Sigmoid colon (tissue), 7 donors: ENCODE measurements around the gene CEP104. TPM values are rescaled to one million over a fixed set of nuclear protein-coding genes. Genes with fewer than 3 reads are reported as not detected.
A peak's percentile ranks its signal among the peaks of the same experiment; 100 is the strongest.

Experiments
- DNase-seq: peaks from one replicate; pipeline ENCODE4 v3.0.0-alpha.2; 2019
- H3K27ac ChIP-seq, 4 donors: fragments of 200-600 bp; sonication (generic); one replicate each; pipeline ENCODE4 v1.5.1; 2016 to 2019; ENCODE audit warnings: mild to moderate bottlenecking in 1 of 4
- H3K27me3 ChIP-seq, 3 donors: fragments of 200-600 bp; sonication (generic); one replicate each; pipeline ENCODE4 v1.5.1; 2019; ENCODE audit warnings: mild to moderate bottlenecking in 1 of 3
- H3K36me3 ChIP-seq, 4 donors: fragments of 200-600 bp; sonication (generic); one replicate each; pipeline ENCODE4 v1.5.1; 2016 to 2019
- H3K4me1 ChIP-seq, 4 donors: fragments of 200-600 bp; sonication (generic); one replicate each; pipeline ENCODE4 v1.5.1; 2017 to 2019
- H3K4me3 ChIP-seq, 4 donors: fragments of 200-600 bp; sonication (generic); one replicate each; pipeline ENCODE4 v1.5.1; 2017 to 2019; ENCODE audit warnings: mild to moderate bottlenecking in 2 of 4, moderate library complexity in 1 of 4
- H3K9me3 ChIP-seq, 4 donors: fragments of 200-600 bp in 3 of 4; sonication (generic) in 3 of 4; one replicate each; pipeline versions ENCODE4 v1.5.1 to v1.6.1; 2013 to 2019
- CTCF ChIP-seq, 4 experiments: fragments of 450-650 bp in 3 of 4; fragments of 200-600 bp in 1 of 4; IDR thresholded peaks; one replicate each; pipeline ENCODE4 v1.5.1; 2016 to 2019; ENCODE audit warnings: antibody characterized with exemption in 4 of 4, mild to moderate bottlenecking in 3 of 4, moderate library complexity in 2 of 4
- EP300 ChIP-seq, 4 donors: sonication (generic); formaldehyde crosslinking; IDR thresholded peaks; one replicate each; pipeline ENCODE4 v1.6.1; 2017; ENCODE audit warnings: antibody characterized with exemption in 4 of 4
- POLR2A ChIP-seq, 2 donors: fragments of 450-650 bp; IDR thresholded peaks; one replicate each; pipeline ENCODE4 v1.6.1; 2016; ENCODE audit warnings: antibody characterized with exemption in 2 of 2, mild to moderate bottlenecking in 2 of 2, moderate library complexity in 2 of 2
- POLR2AphosphoS5 ChIP-seq, 4 donors: sonication (generic); formaldehyde crosslinking; IDR thresholded peaks; one replicate each; pipeline ENCODE4 v1.6.1; 2017; ENCODE audit warnings: antibody characterized with exemption in 4 of 4
- WGBS, 2 donors: extraction: QIAGEN DNeasy Blood & Tissue Kit; methylation state at CpG; one replicate each; pipeline ENCODE4 v1.1.7; 2013; 5-methylcytosine and 5-hydroxymethylcytosine counted together
- intact Hi-C: fragments of 100-400 bp; cut with DNase I; formaldehyde crosslinking; loops from one replicate; pipeline ENCODE4 v1.15.1; 2023
- polyA plus RNA-seq, 3 donors: library from polyadenylated mRNA; stranded (reverse); fragments of 200-250 nt; gene quantifications; one replicate each; pipeline ENCODE4 v1.2.3, GENCODE V29; 2013
- total RNA-seq, 4 donors: library from RNA; depleted of rRNA; stranded (reverse); fragments of >200 nt; gene quantifications; one replicate each; pipeline ENCODE4 v1.1.0, GENCODE V29; 2016
- donor health status: healthy with polysubstance abuse.
- donor health status: Bipolar disorder and iron deficiency.
- donor health status: healthy.

CEP104 gene
- total and polyA plus RNA-seq, 7 donors = 12.0 to 32.5 (median 21.6) TPM

- DNase-seq = no peak
- H3K36me3 ChIP-seq = peaks cover 4 to 26% (median 16%) of the 10 kb centered on the region in 4 donors
- TF ChIP-seq POLR2A (IDR thresholded peaks at IDR 0.05) = no peak
- TF ChIP-seq POLR2AphosphoS5 (IDR thresholded peaks at IDR 0.05) = no peak
- no peak for TF ChIP-seq CTCF (IDR thresholded peaks at IDR 0.05)
- TF ChIP-seq EP300 (IDR thresholded peaks at IDR 0.05) = no peak
- intact Hi-C loops = no loop called here
- peaks cover 0 to 39% (median 32%) of the 10 kb centered on the region in 4 donors for H3K4me1 ChIP-seq
- H3K9me3 ChIP-seq = no peaks in the 10 kb centered on the region
- H3K27me3 ChIP-seq = no peaks in the 10 kb centered on the region
- no peak overlapping the region for H3K27ac ChIP-seq
- H3K4me3 ChIP-seq = no peak overlapping the region
- 7 to 27% methylated on average over 27 of the region's 27 CpGs for WGBS, 2 donors
Observed at GRCh38 chr1:3775490-3776230, 81.4 kb downstream of the CEP104 start.

GRCh38 chr1:3774946-3775489 is 82.0 kb downstream of the CEP104 start:
- 64 to 66% methylated on average over 17 of the region's 17 CpGs for WGBS, 2 donors
- no peaks in the 10 kb centered on the region for H3K9me3 ChIP-seq
- intact Hi-C loops = no loop called here
- H3K4me1 ChIP-seq = peaks cover 0 to 39% (median 32%) of the 10 kb centered on the region in 4 donors
- H3K27ac ChIP-seq = no peak overlapping the region
- no peak overlapping the region for H3K4me3 ChIP-seq
- H3K27me3 ChIP-seq = no peaks in the 10 kb centered on the region
- no peak for TF ChIP-seq POLR2A (IDR thresholded peaks at IDR 0.05)
- TF ChIP-seq POLR2AphosphoS5 (IDR thresholded peaks at IDR 0.05) = no peak
- no peak for TF ChIP-seq CTCF (IDR thresholded peaks at IDR 0.05)
- TF ChIP-seq EP300 (IDR thresholded peaks at IDR 0.05) = no peak
- H3K36me3 ChIP-seq = peaks cover 4 to 19% (median 10%) of the 10 kb centered on the region in 4 donors
- no peak for DNase-seq

- 79 to 83% methylated on average over 19 of the region's 19 CpGs for WGBS, 2 donors
- no peaks in the 10 kb centered on the region for H3K27me3 ChIP-seq
- no peak for TF ChIP-seq CTCF (IDR thresholded peaks at IDR 0.05)
- TF ChIP-seq POLR2A (IDR thresholded peaks at IDR 0.05) = no peak
- no peak for TF ChIP-seq EP300 (IDR thresholded peaks at IDR 0.05)
- no peak for TF ChIP-seq POLR2AphosphoS5 (IDR thresholded peaks at IDR 0.05)
- H3K4me3 ChIP-seq = no peak overlapping the region
- H3K27ac ChIP-seq = peak overlapping the region in 1 of 4 donors; percentile 88
- DNase-seq = no peak
- H3K36me3 ChIP-seq = peaks cover 0 to 13% (median 4%) of the 10 kb centered on the region in 4 donors
- no peaks in the 10 kb centered on the region for H3K9me3 ChIP-seq
- peaks cover 0 to 39% (median 32%) of the 10 kb centered on the region in 4 donors for H3K4me1 ChIP-seq
- intact Hi-C loops = no loop called here
Observed at GRCh38 chr1:3774276-3774945, 82.6 kb downstream of the CEP104 start.

GRCh38 chr1:3773572-3774275 is 83.3 kb downstream of the CEP104 start:
- WGBS, 2 donors = 74 to 83% methylated on average over 16 of the region's 16 CpGs
- Histone ChIP-seq H3K27ac (peak overlapping the region; percentile 68 to 89 (median 84)), H3K9me3 (no peaks in the 10 kb centered on the region), H3K27me3 (no peaks in the 10 kb centered on the region), H3K4me1 (peaks cover 0 to 39% (median 32%) of the 10 kb centered on the region in 4 donors), H3K36me3 (peaks cover 0 to 6% (median 0%) of the 10 kb centered on the region in 4 donors), H3K4me3 (peak overlapping the region in 1 of 4 donors; percentile 86)
- intact Hi-C loops = loop anchor here (2.0 kb wide), 2 partner anchors 23 to 27 kb away; partner anchors contain the start of gene LRRC47
- no peak for TF ChIP-seq POLR2AphosphoS5 (IDR thresholded peaks at IDR 0.05)
- no peak for TF ChIP-seq EP300 (IDR thresholded peaks at IDR 0.05)
- TF ChIP-seq CTCF (IDR thresholded peaks at IDR 0.05) = no peak
- no peak for TF ChIP-seq POLR2A (IDR thresholded peaks at IDR 0.05)
- no peak for DNase-seq
